Astrocyte of the spinal cord (primary cell): ENCODE data around the gene PIEZO1.

ENCODE experiments used
- DNase-seq: peaks from one replicate; pipeline ENCODE4 v3.0.0; 2011; ENCODE audit warnings: low read depth, low spot score
- H3K4me3 ChIP-seq: 2 replicates; pipeline ENCODE4 v1.5.1; 2011; ENCODE audit warnings: low read depth, mild to moderate bottlenecking, low read length, moderate library complexity
- in situ Hi-C: cut with HindIII; loops from 2 replicates; pipeline ENCODE4 v1.10.0; 2017; ENCODE audit warnings: low sequenced_read_pairs
- TF ChIP-seq, protein P1 (sequence below): IDR thresholded peaks from 2 replicates; pipeline ENCODE4 v1.5.1; 2012; ENCODE audit warnings: low read depth, mild to moderate bottlenecking, low read length, inconsistent platforms

Gene PIEZO1

GRCh38 chr16:88714420-88715302, 70.4 kb downstream of the PIEZO1 start:
- TF ChIP-seq, protein P1, sequence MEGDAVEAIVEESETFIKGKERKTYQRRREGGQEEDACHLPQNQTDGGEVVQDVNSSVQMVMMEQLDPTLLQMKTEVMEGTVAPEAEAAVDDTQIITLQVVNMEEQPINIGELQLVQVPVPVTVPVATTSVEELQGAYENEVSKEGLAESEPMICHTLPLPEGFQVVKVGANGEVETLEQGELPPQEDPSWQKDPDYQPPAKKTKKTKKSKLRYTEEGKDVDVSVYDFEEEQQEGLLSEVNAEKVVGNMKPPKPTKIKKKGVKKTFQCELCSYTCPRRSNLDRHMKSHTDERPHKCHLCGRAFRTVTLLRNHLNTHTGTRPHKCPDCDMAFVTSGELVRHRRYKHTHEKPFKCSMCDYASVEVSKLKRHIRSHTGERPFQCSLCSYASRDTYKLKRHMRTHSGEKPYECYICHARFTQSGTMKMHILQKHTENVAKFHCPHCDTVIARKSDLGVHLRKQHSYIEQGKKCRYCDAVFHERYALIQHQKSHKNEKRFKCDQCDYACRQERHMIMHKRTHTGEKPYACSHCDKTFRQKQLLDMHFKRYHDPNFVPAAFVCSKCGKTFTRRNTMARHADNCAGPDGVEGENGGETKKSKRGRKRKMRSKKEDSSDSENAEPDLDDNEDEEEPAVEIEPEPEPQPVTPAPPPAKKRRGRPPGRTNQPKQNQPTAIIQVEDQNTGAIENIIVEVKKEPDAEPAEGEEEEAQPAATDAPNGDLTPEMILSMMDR, result no peak
- DNase-seq, result no peak
- in situ Hi-C loops, result no loop called here
- no peak overlapping the region for H3K4me3 ChIP-seq

- H3K4me3 ChIP-seq, result no peak overlapping the region
- TF ChIP-seq, protein P1, result no peak
- DNase-seq, result no peak
- in situ Hi-C loops, result no loop called here
Observed at GRCh38 chr16:88713568-88714419, 71.2 kb downstream of the PIEZO1 start.

- no peak for DNase-seq
- TF ChIP-seq, protein P1, result no peak
- H3K4me3 ChIP-seq, result no peak overlapping the region
- in situ Hi-C loops, result no loop called here
Observed at GRCh38 chr16:88713054-88713453, 72.0 kb downstream of the PIEZO1 start.

DNA sequence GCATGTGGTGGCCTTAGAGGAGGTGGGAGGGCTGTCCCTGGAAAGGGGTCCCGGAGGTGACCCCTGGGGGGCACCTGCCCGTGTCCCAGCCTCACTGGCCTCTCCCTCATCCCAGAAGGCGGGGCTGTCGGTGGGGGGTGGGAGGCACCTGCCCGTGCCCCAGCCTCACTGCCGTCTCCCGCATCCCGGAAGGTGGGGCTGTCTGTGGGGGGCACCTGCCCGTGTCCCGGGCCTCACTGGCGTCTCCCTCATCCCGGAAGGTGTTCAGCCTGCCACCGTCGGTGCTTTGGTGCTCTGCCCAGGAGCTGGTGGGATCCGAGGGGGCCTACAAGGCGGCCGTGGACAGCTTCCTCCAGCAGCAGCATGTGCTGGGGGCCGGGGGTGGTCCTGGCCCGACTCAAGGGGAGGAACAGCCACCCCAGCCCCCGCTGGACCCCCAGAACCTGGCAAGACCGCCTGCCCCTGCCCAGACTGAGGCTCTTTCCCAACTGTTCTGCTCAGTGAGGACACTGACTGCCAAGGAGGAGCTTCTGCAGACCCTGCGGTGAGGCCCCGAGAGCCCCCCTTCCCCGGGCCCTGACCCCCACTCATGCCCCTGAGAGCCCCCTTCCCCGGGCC, 72.5 kb downstream of the PIEZO1 start:
- no peak for DNase-seq
- no peak overlapping the region for H3K4me3 ChIP-seq
- in situ Hi-C loops, result no loop called here
- TF ChIP-seq, protein P1, result no peak

GRCh38 chr16:88711750-88712340, 73.2 kb downstream of the PIEZO1 start:
- in situ Hi-C loops, result no loop called here
- DNase-seq, result no peak
- H3K4me3 ChIP-seq, result no peak overlapping the region
- TF ChIP-seq, protein P1, result no peak

- TF ChIP-seq, protein P1, result no peak
- in situ Hi-C loops, result no loop called here
- H3K4me3 ChIP-seq, result no peak overlapping the region
- DNase-seq, result no peak
Observed at GRCh38 chr16:88710556-88710955, 74.5 kb downstream of the PIEZO1 start.
